ENCODE results near the gene TKTL1.

Gene TKTL1

DNA sequence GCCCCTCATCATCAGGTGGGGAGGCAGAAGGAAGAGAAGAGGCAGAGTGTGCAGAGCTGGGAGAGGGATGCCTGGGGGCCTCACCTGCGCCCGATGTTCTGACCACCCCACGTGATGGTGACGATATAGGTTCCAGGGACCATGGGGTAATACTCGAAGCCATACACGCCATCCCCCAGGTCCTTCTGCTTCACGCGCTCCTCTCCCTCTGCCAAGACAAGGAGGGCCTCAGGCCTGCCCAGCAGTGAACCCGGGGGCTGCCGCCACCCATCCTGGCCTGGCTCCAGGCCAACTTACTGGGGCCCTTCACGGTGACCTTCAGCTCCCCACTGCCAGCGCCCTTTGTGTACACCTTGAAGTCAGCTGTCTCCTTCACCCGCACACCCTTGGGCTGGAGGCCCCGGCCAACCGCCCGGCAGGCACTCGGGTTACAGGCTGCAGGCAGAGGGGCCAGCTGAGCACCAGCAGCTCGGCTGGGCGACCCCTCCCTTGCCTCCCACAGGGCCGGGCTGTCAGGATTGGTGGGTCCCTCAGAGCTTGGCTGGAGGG is 69.5 kb downstream of the TKTL1 start:
- FAIRE-seq: no peak

DNA sequence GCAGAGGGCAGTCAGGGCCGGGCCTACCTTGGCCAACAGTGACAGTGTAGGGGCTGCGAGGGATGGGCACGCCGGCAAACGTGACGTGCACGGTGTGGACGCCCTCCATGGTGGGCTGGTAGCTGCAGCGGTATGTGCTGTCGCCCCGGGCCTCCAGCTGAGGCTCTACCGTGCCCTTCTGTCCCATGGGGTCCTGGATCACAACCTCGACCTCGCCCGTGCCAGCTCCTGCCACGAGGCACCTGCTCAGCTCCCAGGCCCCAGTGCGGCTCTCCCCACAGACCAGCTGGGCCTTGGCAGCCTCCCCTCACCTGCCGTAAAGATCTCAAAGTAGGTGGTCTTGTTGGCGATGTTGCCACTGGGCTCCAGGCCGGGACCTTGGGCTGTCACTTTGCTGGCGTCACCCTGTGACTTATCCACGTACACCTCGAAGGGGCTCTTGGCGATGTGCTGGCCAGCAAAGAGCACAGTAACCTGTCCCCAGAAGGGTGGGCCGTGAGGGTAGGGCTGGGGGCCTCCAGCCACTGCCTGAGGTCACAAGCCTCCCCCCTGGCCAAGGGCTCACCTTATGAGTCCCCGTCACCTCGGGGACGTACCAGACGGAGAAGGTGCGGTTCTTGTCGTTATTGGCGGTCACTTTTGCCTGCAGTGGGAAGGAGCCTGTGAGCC is 70.5 kb downstream of the TKTL1 start:
- FAIRE-seq: no peak

DNA sequence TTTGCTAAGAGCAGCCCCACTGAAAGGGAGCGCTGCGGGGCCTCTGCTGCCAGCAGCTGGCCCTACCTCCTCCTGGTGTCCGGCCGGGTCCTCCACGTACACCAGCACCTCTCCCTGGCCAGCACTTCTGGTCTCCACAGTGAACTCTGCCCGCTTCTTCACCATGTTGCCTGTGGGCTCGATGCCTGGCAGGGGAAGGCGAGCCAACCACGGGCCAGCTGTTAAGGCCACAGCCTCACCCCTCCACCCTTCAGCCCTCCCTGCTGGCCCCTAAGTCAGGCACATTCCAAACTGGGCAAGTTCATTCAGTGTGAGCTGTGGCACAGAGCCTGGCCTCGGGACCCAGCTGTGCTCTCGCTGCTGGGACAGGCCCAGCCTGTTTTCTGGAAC is 71.1 kb downstream of the TKTL1 start:
- no peak for FAIRE-seq

DNA sequence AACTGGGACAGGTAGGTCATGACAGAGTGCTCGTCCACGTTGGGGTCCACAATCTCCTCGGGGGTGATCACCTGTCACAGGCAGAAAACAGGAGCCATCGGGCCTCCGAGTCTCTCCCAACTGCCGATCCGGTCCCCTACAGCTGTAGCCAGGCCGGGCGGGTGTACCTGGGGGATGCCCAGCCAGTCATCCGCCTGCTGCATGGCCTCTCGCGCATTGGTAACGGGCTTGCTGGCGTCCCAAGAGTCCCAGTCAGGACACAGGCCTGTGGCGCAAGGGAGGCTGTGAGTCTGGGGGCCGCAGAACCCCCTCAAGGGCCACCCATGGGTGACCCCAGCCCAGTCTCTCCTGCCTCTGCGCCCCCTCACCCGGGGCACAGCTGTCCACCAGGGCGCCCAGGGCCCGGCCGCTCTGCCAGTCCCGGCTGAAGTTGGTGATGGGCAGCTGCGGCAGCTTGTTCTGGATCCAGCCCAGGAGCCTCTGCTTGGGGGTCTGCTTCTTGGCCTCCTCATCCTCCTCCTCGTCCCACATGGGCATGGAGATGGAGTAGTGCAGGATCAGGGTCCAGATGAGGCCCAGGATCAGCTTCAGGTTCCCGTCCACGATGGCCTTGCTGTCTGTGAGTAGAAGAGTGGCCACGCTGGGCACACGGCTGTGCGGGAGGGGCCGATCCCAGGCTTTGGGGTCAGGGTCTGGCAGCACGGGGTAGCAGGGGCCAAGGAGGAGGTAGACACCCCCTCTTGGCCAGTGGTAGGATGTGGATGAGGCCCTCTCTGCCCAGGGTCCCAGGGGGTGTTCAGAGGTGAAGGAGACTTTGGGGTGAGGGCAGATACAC is 72.1 kb downstream of the TKTL1 start:
- FAIRE-seq: no peak

DNA sequence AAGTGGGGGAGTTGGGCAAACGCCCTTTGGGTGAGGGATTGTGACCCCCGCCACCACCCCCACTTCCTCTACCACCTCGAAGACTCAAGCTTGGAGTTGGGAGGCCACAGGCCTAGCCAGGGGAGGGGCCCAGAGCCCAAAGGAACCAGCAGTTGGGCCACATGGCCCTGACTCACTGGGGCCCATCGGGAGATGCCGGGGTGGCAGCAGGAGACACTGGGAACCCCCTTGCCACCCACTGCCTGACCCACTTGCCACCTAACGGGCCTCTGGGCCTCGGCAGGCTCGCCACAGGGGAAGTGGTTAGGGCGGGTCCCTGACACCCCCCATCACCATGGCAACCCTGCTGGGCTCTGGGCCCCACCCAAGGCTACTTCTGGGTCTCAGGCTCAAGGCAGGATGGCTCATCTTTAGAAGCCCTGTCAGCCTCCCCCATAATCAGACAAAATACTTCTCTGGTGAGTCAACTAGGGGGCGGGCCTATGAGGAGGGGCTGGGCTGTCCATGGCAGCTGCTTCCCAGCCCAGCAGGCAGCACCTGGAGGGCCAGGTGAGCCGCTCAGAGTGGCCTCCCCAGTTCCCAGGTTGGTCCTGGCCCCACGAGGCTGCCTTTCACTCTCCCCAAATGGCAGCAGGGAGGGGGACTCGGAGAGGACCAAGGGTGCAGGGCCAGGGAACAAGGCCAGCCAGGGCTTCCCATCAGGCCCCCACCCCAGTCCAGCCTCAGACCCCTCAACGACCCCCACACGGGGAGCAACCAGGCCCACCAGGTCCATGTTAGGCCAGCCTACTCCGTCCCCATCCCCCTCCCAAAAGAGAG is 73.2 kb downstream of the TKTL1 start:
- peak; percentile 25 for FAIRE-seq

DNA sequence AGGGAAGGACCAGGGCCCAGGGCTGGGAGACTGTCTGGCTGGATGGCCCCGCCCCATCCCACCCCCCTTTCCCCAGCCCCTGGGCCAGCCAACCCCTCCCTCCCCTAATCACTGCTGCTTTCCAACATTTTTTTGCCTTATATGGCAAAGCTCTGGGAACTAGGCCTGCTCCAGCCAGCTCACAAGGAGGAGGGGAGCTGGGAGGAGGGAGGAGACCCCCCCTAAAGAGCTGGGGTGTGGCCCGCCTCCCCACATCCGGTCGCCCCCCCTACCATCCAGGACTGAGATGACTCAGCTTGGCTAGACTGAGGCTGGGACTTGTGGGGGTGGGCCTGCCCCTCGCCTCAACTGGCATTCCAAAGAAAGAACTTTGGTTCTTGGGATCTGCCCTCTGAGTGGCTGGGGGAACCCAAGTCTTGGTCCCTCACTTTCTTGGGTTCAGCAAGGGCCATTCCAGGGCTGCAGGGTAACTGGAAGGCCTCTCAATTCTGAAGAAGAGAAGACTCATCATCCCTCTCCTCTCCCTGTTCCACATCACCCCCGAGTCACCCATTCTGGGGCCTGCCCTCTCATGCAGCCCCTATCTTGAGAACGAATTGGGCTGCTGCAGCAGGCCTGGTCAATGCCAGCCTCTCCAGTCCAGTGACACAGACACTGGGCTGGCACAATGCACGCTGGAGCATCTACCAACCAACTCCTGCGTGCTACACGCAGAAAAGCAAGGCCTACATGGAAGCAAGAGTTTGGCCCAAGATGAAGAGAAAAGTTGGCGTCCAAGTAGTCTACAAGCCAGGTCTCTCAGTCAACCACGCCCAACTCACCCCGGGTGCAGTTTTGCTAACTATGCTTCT is 74.1 kb downstream of the TKTL1 start:
- FAIRE-seq: peak; percentile 85

DNA sequence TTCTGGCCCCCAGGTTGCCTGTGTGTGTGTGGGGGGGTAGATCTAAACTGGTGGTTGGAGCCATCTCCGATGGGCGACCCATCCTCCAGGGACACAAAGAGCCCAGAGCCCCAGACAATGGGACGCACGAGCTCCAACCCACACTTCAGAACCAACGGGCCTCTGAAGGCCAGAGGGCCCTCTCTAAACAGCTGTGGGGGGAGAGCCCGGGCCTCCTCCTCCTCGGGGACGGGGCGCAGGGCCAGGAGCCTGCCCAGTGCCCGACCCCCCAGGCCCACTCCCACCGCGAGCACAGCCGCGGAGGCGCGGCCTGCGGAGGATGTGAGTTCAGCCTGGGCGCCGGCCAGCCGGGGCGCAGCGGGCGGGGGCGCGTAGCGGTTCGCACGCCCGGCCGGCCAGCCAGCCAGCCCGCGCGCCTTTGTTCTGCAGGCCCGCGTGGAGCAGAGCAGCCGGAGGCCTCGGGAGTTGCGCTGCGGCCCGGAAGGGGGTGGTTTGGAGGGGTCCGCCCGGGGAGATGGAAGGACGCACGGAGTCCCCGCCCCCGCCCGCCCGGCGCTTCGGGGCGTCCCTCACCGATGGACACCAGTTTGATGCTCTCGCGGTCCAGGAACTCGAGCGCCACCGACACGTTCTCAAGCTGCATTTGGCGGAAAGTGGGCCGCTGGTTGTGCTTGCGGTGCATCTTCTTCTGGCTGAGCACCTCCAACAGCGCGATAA is 74.9 kb downstream of the TKTL1 start:
- no peak for FAIRE-seq

DNA sequence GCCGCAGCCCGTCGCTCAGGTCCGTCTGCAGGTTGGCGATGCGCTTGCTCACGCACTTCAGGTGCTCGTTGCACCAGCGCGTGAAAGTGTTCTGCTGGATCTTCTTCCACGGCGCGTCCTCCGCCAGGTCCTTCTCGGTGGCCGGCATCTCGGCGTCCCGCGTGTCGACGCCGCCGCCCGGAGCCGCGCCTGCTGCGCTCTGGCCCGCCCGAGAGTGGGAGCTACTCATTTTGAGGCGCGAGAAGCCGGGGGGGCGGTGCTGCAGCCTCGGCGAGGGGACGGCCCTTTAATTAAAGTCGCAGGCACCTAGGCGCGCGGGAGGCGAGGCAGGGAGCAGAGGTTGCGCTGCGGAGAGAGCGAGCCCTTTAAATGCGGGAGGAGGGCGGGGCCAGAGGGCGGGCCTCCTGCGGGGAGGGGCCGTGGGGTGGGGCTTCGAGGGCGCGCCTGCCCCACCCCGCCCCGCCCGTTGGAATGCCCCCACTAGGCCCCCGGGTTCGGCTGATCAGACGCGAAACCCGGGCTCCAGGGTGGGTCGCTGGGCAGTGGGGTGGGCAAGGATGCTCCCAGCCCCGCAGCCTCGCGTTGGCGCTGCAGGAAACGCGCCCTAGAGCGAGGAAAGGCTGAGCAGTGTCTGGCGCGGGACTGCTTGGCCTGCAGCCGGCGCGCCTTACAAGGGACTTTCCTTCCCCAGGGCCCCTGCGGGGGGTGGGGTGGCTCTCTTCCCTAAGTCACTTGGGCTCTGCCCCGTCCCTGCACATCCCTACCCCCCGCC is 75.6 kb downstream of the TKTL1 start:
- peak; percentile 11 for FAIRE-seq

DNA sequence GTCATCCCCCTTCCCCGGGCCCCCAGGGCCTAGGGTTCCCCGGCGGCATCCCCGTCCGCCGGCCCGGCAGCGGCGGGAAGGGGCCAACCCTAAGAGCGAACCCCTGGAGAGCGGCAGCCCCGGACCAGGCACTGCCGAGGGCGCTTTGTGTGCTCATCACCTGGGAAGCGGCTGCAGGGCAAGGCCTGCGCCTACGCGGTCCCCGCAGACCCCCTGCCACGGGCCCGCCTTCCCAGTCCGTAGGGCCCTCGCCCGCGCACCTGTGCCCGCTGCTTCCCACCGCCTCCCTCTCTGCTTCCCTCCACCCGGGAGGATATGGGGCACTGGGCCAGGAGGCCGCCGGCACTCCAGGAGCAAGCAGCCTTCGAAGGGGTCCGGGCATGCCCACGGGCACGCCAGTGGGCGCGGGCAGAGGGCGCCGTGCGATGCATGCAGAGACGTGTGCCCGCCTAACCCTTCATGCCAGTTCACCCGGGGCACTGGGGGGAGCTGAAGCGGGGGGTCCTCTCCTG is 76.2 kb downstream of the TKTL1 start:
- FAIRE-seq: no peak

DNA sequence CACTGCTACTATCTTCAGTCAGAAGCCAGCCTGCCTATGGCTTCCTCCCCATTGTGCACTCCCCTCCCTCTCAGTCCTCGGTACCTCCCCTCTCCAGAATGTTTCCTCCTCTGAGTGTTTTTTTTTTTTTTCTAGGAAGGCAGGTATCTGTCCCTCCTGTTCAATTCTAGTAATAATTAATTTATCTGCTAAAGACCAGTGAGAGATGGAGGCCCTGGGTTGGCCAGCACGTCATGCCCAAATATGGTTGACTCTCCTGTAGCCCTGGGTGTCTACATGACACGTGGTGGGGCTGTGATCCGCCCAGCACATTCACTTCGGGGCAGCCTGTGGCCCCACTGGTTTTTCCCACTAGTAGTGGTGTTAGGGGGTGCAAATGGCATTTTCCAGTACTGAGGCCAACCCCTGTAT is 77.0 kb downstream of the TKTL1 start:
- FAIRE-seq: peak; percentile 86

DNA sequence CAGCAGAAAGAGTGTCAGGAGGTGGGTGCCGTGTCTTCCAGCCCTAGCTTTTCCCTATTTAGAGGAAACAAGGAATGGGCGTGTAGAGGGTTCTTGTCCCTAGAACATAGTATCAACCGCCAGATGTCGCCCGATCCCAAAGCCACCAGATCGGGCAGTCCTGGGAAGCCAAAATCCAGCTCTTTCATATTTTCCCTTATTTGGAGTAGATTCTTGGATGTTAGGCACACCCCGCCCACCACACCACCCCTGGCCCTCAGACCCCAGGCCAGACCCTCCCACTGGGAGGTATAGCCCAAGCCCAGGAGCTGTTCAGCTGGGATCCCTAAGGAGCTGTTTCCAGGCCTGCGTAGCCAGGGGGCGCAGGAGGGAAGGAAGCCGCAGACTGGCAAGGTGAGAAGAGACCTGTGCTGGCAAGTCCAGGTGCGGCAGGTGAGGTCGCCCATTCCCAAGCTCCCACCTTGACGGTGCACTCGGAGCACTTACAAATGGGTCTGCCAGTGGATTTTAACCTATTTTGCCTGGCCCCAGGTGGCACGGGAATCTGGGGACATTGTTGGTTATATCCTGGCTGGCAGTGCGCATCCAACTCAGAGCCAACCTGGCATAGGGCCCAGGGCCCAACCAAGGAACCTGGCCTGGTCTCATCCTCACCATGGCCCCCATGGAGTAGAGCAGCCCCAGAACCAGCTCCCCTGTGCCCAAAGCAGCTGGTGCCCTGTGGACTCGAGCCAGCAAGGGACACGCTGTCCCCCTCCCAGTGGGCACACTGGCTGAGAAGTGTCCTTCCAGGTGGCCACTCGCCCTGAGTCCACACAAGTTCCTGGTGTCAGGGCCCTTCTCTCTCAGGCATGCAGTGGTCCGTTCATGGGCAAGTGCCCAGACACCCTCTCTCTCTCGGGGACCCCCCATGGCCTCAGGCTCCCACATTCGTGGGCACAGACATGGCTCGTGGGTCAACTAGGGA is 78.0 kb downstream of the TKTL1 start:
- FAIRE-seq: peak; percentile 87

DNA sequence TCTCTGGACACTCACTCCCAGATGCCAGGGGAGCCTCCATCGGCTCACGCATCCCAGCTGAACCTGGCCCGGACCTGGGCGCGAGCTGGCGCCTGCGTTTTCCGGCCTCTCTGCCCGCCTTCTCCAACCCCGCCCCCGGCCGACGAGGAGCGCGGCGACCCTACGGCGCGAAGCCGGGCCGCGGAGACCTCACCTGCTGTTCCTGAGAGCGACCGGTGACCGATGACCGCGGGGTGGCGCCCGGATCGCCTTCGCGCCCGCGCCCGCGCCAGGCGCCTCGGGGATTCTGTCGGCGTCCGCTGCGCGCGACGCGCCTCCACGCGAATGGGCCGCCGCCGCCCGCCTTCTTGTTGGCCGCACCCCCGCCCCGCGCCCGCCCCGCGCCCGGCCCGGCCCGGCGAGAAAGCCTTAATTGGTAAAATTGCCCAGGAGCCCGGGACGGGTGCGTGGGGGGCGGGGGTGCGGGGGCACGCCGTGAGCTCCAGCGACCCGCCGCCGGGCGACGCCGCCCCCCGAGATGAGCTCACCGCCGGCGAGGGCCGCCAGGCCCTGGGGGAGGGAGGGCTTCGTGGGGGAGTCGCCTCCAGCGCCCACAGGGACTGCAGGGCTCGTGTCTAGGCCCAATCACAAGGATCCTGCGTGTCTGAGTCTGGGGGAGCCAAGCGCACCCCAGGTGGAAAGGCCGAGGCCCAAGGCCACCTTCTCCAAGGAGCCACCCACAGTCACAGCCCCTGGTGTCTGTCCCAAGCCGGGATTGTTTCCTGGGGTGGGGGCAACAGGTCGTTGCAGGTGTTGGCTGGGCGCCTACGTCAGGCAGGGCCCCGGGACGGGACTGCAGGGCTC is 78.9 kb downstream of the TKTL1 start, which contains the start of gene FLNA:
FLNA (minus strand) TSS at position 322 of the 843 bp plus-strand sequence. CDS start 3,389 bp downstream, outside the sequence.
- FAIRE-seq: no peak

DNA sequence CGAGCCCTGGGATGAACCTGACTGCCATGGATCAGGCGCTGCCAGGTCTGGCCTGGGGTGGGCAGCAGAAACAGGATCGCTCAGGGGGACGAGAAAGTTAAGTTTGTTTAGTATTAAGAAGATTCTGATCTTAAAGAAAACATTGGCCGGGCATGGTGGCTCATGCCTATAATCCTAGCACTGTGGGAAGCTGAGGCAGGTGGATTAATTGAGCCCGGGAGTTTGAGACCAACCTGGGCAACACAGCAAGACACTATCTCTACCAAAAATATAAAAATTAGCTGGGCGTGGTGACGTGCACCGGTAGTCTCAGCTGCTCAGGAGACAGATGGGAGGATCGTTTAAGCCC is 79.5 kb downstream of the TKTL1 start:
- FAIRE-seq: no peak

DNA sequence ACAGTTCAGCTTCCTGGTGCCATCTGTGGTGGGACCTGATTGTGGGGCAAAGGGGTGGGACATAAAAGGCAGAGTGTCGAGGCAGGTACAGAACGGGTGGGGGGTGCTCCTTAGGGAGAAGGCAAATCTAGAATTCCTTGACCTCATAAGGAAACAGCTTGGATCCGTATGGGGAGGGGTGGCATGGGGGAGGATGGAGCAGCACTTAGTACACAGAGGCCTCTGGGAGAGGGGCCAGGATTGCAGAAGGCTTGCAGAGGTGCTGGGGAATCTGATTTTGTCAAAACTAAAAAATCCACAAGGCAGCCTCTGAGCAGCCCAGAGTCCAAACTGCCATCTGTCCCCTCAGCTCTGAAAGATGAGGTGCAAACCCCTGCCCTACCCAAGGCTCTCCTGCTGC is 81.2 kb downstream of the TKTL1 start:
- FAIRE-seq: no peak

DNA sequence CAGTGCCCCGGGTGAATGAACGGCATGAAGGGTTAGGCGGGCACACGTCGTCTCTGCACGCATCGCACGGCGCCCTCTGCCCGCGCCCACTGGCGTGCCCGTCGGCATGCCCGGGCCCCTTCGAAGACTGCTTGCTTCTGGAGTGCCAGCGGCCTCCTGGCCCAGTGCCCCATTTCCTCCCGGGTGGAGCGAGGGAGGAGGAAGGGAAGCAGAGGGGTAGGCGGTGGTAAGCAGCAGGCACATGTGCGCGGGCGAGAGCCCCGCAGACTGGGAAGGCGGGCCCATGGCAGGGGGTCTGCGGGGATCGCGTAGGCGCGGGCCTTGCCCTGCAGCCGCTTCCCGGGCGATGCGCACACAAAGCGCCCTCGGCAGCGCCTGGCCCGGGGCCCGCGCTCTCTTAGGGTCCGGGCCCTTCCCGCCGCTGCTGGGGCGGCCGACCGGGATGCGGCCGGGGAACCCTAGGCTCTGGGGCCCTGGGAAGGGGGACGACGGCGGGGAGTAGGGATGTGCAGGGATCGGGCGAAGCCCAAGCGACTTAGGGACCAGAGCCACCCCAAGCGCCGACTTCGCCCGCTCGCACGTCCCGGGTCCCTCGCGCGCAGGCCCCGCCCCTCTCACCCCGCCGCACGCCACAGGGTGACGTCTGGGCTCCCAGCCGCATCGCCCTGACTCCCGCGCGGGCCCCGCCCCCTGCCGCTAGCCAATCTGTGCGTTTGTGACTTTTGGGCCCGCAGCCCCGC is 82.6 kb downstream of the TKTL1 start:
- no peak for FAIRE-seq

DNA sequence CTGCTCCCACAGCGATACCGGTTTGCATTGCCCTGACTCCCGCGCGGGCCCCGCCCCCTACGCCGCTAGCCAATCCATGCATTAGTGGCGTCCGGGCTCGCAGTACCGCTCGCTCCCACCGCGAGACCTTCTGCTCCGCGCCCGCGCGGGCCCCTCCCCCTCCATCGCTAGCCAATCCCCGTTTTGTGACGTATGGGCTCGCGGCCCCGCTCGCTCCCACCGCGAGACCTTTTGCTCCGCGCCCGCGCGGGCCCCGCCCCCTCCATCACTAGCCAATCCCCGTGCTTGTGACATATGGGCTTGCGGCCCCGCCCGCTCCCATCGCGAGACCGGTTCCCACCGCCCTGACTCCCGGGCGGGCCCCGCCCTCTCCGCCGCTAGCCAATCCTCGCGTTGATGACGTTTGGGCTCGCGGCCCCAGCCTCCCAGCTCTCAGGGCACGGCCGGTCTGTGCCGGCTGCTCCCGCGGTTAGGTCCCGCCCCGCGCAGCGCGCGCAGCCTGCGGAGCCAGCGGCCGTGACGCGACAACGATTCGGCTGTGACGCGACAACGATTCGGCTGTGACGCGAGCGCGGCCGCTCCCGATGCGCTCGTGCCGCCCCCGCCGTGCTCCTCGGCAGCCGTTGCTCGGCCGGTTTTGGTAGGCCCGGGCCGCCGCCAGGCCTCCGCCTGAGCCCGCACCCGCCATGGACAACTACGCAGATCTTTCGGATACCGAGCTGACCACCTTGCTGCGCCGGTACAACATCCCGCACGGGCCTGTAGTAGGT is 83.4 kb downstream of the TKTL1 start, which contains the start of gene EMD:
EMD (plus strand) TSS at position 497 of the 770 bp plus-strand sequence; CDS start at position 687, 190 bp downstream.
- FAIRE-seq: peak; percentile 99

DNA sequence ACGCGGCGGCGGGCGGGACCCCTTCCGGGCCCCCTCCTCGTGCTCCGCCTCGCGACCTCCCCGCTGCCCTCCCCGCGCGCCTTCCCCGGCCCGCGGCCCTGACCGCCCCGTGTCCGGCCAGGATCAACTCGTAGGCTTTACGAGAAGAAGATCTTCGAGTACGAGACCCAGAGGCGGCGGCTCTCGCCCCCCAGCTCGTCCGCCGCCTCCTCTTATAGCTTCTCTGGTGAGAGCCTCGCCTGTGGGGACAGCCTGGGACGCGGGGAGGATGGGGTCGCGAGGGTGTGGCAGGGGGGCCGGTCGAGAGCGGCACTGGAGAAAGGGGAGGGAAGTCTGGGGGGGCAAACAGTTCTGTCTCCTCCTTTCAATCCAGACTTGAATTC is 84.0 kb downstream of the TKTL1 start:
- FAIRE-seq: no peak

All from G401.6 (cell line).